Activated CD4-positive, alpha-beta memory T cell treated with anti-CD3 and anti-CD28 coated beads, Interleukin-2, amount 10 ng/mL, durations not matched to agents 7 days and 5 days (primary cell): ENCODE results near the gene IL15RA. TPM values are rescaled to one million over a fixed set of nuclear protein-coding genes. Genes with fewer than 3 reads are reported as not detected.

Source experiments
- CTCF ChIA-PET: fragments of 350-600 bp; sonication (Branson Sonifier 250); formaldehyde crosslinking; loops from one replicate; lab custom pipeline; 2021; ENCODE audit warnings: antibody characterized with exemption, inconsistent platforms; lab: Charles Lee
- POLR2A ChIA-PET: fragments of 350-600 bp; sonication (Branson Sonifier 250); formaldehyde crosslinking; loops from one replicate; lab custom pipeline; 2021; ENCODE audit warnings: antibody characterized with exemption; lab: Charles Lee
- DNase-seq: peaks from one replicate; pipeline ENCODE4 v3.0.0-alpha.2; 2020
- H3K27ac Mint-ChIP-seq: one replicate; pipeline ENCODE4 v1.8.0; 2021; ENCODE audit warnings: mild to moderate bottlenecking, mixed read lengths
- H3K27me3 Mint-ChIP-seq: one replicate; pipeline ENCODE4 v1.8.0; 2021; ENCODE audit warnings: mixed read lengths
- H3K36me3 Mint-ChIP-seq: one replicate; pipeline ENCODE4 v1.8.0; 2021; ENCODE audit warnings: low read depth, mixed read lengths
- H3K4me1 Mint-ChIP-seq: one replicate; pipeline ENCODE4 v1.8.0; 2021; ENCODE audit warnings: mixed read lengths
- H3K4me3 Mint-ChIP-seq: one replicate; pipeline ENCODE4 v1.8.0; 2021; ENCODE audit warnings: mild to moderate bottlenecking, mixed read lengths
- H3K9me3 Mint-ChIP-seq: one replicate; pipeline ENCODE4 v1.8.0; 2021; ENCODE audit warnings: mixed read lengths
- total RNA-seq, 2 experiments: library from RNA; stranded (reverse); gene quantifications; one replicate each; pipeline ENCODE4 v1.2.3, GENCODE V29; 2021

Gene IL15RA
- total RNA-seq, 2 experiments from 2014 or later = 22.1 to 24.5 TPM

DNA sequence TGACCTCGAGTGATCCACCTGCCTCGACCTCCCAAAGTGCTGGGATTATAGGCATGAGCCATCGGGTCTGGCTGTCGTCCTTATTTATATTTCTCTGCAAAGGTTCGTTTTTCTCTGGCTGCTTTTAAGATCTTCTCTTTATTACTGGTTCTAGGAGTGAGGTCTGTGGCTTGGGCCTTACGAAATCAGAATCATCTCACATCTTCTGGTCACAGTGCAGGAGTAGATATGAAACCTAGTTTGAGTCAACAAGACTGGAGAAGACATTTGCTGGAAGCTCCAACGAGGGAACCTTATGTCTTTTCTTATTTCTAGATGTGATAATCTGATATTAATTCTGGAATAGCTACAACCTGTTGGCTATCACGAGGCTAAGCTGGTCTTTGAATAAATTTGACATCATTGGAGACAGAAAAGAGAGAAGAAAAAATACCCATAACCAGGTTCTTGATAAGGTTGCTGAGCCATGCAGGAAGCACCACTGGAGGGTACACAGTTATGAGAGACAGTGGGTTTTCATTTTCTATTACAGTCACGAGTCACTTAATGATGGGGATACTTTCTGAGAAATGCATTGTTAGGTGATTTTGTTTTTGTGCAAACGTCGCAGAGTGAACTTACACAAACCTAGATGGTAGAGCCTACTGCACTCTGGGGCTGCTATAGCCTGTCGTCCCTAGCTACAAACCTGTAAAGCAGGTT is 25.6 kb upstream of the IL15RA start:
- ChIA-PET POLR2A (interaction anchor here (1.0 to 2.0 kb wide), 4 partner anchors 8 to 35 kb away, joined by 3 to 7 read pairs (median 4); partner anchors contain the start of gene IL15RA), CTCF (interaction anchor here (0.7 to 1.3 kb wide), 2 partner anchors 11 to 28 kb away, joined by 3 read pairs; no protein-coding TSS in a partner anchor)
- peaks cover 7% of the 10 kb centered on the region for H3K27me3 Mint-ChIP-seq
- H3K4me1 Mint-ChIP-seq = peaks cover 53% of the 10 kb centered on the region
- DNase-seq = peak; percentile 42
- no peak overlapping the region for H3K4me3 Mint-ChIP-seq
- peaks cover 14% of the 10 kb centered on the region for H3K9me3 Mint-ChIP-seq
- H3K27ac Mint-ChIP-seq = peak overlapping the region; percentile 80
- peaks cover 15% of the 10 kb centered on the region for H3K36me3 Mint-ChIP-seq

DNA sequence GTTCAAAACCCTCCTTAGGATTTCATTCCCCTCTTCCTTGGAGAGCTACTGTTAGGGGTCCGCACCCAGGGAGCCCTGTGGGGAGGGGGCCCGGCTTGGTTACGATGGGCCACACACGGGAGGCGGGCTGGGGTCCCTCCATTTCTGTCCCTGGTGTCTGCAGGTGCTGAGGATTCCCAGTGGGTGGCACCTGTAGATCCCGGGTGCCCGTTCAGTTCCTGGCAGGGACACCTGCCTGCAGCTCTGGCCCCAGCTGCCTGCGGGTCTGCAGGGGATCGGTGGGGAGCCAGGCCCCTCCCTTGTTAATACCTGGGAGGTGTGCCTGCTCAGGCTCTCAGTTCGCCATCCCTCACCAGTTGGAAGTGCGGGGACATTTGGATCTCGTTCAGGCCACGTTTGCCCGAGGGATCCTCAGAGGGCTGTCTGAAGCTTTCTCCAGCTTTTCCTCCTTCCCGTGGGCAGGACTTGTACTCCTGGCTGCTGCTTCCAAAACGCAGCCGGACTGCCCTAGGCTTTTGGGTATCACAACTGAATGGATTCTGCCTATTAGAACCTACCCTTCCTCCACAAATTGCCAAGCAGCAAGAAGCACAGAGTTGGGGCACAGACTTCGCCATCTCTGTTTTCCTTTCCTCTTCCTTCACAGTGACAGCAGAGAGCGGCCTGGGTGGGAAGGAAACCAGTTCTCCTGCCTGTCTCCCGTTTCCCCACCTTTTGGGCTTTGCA is 22.3 kb upstream of the IL15RA start:
- Mint-ChIP-seq H3K4me3 (no peak overlapping the region), H3K27ac (no peak overlapping the region), H3K9me3 (peaks cover 4% of the 10 kb centered on the region), H3K36me3 (no peaks in the 10 kb centered on the region), H3K27me3 (peaks cover 26% of the 10 kb centered on the region), H3K4me1 (peaks cover 44% of the 10 kb centered on the region)
- POLR2A ChIA-PET = interaction anchor here (0.6 kb wide), 1 partner anchor 1239 kb away, joined by 3 read pairs; no protein-coding TSS in a partner anchor
- DNase-seq = peak; percentile 6
- CTCF ChIA-PET = no interaction called here

DNA sequence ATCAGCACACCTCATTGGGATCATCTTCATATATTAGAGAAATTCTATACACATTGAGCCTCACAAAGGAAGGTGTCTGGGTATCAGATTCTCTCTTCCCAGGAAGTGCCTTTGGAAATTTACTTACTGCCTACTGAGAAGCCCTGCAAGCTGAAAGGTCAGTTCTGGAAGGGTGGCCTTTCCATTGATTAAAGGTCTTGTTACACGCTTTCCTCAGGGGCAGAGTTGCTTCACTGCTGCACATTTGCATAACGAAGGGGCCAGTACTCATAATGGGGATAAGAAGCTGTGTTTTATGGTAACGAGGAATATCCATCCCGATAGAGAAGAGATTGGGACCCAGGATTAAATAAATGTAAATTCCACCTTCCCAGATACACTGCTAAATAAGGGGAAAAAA is 19.4 kb upstream of the IL15RA start:
- ChIA-PET POLR2A (interaction anchor here (1.1 kb wide), 1 partner anchor 20 kb away, joined by 4 read pairs; the partner anchor contains the start of gene IL15RA), CTCF (no interaction called here)
- H3K4me1 Mint-ChIP-seq = peaks cover 15% of the 10 kb centered on the region
- H3K4me3 Mint-ChIP-seq = no peak overlapping the region
- H3K9me3 Mint-ChIP-seq = peaks cover 14% of the 10 kb centered on the region
- H3K27ac Mint-ChIP-seq = no peak overlapping the region
- H3K36me3 Mint-ChIP-seq = peaks cover 9% of the 10 kb centered on the region
- peaks cover 40% of the 10 kb centered on the region for H3K27me3 Mint-ChIP-seq
- DNase-seq = no peak

- peaks cover 22% of the 10 kb centered on the region for H3K9me3 Mint-ChIP-seq
- no peak for DNase-seq
- peaks cover 29% of the 10 kb centered on the region for H3K27me3 Mint-ChIP-seq
- ChIA-PET CTCF (no interaction called here), POLR2A (no interaction called here)
- peaks cover 19% of the 10 kb centered on the region for H3K36me3 Mint-ChIP-seq
- peaks cover 12% of the 10 kb centered on the region for H3K4me1 Mint-ChIP-seq
- H3K27ac Mint-ChIP-seq = no peak overlapping the region
- no peak overlapping the region for H3K4me3 Mint-ChIP-seq
Measured at GRCh38 chr10:5992398-5992797, 15.1 kb upstream of the IL15RA start.

GRCh38 chr10:5991708-5992107 is 14.4 kb upstream of the IL15RA start:
- Mint-ChIP-seq H3K27ac (no peak overlapping the region), H3K9me3 (peaks cover 22% of the 10 kb centered on the region), H3K4me3 (no peak overlapping the region), H3K4me1 (peaks cover 12% of the 10 kb centered on the region), H3K27me3 (peaks cover 24% of the 10 kb centered on the region), H3K36me3 (peaks cover 19% of the 10 kb centered on the region)
- DNase-seq = no peak
- ChIA-PET POLR2A (no interaction called here), CTCF (no interaction called here)

- Mint-ChIP-seq H3K27me3 (peaks cover 15% of the 10 kb centered on the region), H3K27ac (no peak overlapping the region), H3K4me1 (peaks cover 16% of the 10 kb centered on the region), H3K4me3 (no peak overlapping the region), H3K9me3 (peaks cover 18% of the 10 kb centered on the region), H3K36me3 (peaks cover 19% of the 10 kb centered on the region)
- ChIA-PET CTCF (no interaction called here), POLR2A (interaction anchor here (2.6 kb wide), 1 partner anchor 12 kb away, joined by 6 read pairs; the partner anchor contains the start of gene IL15RA)
- DNase-seq = no peak
Measured at GRCh38 chr10:5989756-5990155, 12.4 kb upstream of the IL15RA start.

GRCh38 chr10:5988336-5988920 is 11.1 kb upstream of the IL15RA start:
- Mint-ChIP-seq H3K27me3 (peaks cover 15% of the 10 kb centered on the region), H3K36me3 (peaks cover 19% of the 10 kb centered on the region), H3K4me3 (no peak overlapping the region), H3K9me3 (peaks cover 15% of the 10 kb centered on the region), H3K27ac (no peak overlapping the region), H3K4me1 (peaks cover 16% of the 10 kb centered on the region)
- ChIA-PET POLR2A (interaction anchor here (1.2 to 2.6 kb wide), 3 partner anchors 11 to 35 kb away, joined by 4 to 6 read pairs (median 5); partner anchors contain the start of gene IL15RA), CTCF (interaction anchor here (1.2 kb wide), 1 partner anchor 10 kb away, joined by 4 read pairs; no protein-coding TSS in a partner anchor)
- DNase-seq = peak; percentile 6

DNA sequence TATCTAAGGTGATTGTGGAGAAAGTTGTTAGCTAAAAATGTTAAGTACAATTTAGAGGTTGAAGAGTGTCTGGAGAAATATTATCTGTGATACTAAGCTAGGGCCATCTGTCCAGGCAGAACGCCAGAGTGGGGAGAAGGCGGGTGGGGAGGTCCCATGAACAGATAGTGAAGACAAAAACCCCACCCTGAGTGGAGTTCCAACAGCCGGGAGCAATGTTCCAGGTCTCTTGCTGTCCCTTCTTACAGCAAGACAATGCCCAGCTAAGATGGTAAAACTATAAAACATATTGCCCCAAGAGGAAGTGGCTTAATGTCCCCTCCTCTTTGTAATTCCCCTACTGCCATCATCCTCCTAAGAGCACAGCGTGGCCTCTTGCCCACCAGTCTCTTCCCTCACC is 10.4 kb upstream of the IL15RA start:
- Mint-ChIP-seq H3K36me3 (peaks cover 17% of the 10 kb centered on the region), H3K27ac (no peak overlapping the region), H3K4me3 (no peak overlapping the region), H3K27me3 (peaks cover 13% of the 10 kb centered on the region), H3K9me3 (peaks cover 15% of the 10 kb centered on the region), H3K4me1 (peaks cover 16% of the 10 kb centered on the region)
- ChIA-PET POLR2A (interaction anchor here (1.2 to 2.6 kb wide), 3 partner anchors 10 to 34 kb away, joined by 4 to 6 read pairs (median 5); partner anchors contain the start of gene IL15RA), CTCF (interaction anchor here (1.2 kb wide), 1 partner anchor 9 kb away, joined by 4 read pairs; no protein-coding TSS in a partner anchor)
- peak; percentile 7 for DNase-seq

DNA sequence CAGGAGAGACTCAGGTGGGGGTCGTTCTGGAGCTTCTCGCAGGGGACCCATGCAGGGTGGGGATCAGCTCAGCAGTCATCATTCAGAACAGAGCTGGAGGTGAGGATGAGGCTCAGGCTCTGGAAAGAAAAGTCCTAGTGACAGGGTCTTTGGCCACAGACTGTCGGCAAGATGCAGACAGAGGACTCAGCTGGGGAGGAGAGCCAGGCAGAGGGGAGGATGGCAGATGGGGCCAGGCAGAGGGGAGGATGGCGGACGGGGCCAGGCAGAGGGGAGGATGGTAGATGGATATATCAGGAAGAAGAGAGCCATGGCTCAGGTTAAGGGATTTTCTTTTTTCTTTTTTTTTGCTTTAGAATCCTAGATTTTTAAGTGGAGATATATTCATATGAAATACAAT is 7.7 kb upstream of the IL15RA start:
- Mint-ChIP-seq H3K4me3 (no peak overlapping the region), H3K4me1 (peaks cover 16% of the 10 kb centered on the region), H3K27ac (no peak overlapping the region), H3K36me3 (peaks cover under 1% of the 10 kb centered on the region), H3K27me3 (peaks cover 5% of the 10 kb centered on the region), H3K9me3 (no peaks in the 10 kb centered on the region)
- CTCF ChIA-PET = no interaction called here
- peak; percentile 1 for DNase-seq
- POLR2A ChIA-PET = no interaction called here

DNA sequence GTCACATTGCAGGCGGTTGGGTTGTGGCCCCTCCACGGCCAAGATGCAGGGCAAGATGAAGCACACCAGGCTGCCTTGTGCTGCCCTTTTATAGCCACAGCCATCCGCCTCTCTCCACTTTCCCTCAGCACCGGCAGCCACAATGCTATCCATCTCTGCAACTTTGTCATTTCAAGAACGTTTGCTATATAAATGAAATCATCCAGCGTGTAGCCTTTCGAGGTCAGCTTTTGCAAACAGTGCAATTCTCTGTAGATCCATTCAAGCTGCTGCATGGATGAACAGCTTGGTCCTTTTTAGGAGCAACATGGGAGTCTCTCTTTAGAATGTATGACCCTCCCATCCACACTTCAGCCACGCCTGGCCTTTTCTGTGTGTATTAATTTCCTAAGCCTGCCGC is 6.4 kb upstream of the IL15RA start:
- no peaks in the 10 kb centered on the region for H3K9me3 Mint-ChIP-seq
- H3K36me3 Mint-ChIP-seq = no peaks in the 10 kb centered on the region
- peaks cover 5% of the 10 kb centered on the region for H3K27me3 Mint-ChIP-seq
- DNase-seq = peak; percentile 6
- ChIA-PET POLR2A (no interaction called here), CTCF (no interaction called here)
- peaks cover 16% of the 10 kb centered on the region for H3K4me1 Mint-ChIP-seq
- no peak overlapping the region for H3K27ac Mint-ChIP-seq
- no peak overlapping the region for H3K4me3 Mint-ChIP-seq

- POLR2A ChIA-PET = no interaction called here
- Mint-ChIP-seq H3K4me1 (peaks cover 7% of the 10 kb centered on the region), H3K36me3 (no peaks in the 10 kb centered on the region), H3K4me3 (no peak overlapping the region), H3K27me3 (peaks cover 5% of the 10 kb centered on the region), H3K9me3 (no peaks in the 10 kb centered on the region), H3K27ac (no peak overlapping the region)
- no peak for DNase-seq
- CTCF ChIA-PET = no interaction called here
Measured at GRCh38 chr10:5981529-5981928, 4.2 kb upstream of the IL15RA start.

DNA sequence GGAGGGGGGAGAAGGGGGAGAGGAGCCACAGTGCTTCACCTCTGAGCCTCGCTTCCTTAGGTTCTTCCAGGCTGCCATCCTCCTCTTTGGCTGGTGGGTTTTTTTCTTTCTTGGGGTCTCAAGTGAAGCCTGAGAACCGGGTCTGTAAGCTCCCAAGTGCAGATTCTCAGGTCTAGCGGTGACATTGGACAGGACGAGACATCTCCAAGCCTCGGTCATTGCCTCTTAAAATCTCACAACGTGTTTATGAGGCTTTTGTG is 817 bp upstream of the IL15RA start:
- H3K36me3 Mint-ChIP-seq = peaks cover 7% of the 10 kb centered on the region
- H3K4me3 Mint-ChIP-seq = peak overlapping the region; percentile 91
- H3K4me1 Mint-ChIP-seq = peaks cover 26% of the 10 kb centered on the region
- ChIA-PET POLR2A (interaction anchor here (0.8 to 4.0 kb wide), 7 partner anchors 11 to 168 kb away, joined by 3 to 31 read pairs (median 6); partner anchors contain the start of genes ANKRD16, FBH1 and GDI2), CTCF (interaction anchor here (0.7 to 3.4 kb wide), 7 partner anchors 10 to 191 kb away, joined by 3 to 15 read pairs (median 4); no protein-coding TSS in a partner anchor)
- no peaks in the 10 kb centered on the region for H3K9me3 Mint-ChIP-seq
- DNase-seq = no peak
- H3K27me3 Mint-ChIP-seq = no peaks in the 10 kb centered on the region
- peak overlapping the region; percentile 92 for H3K27ac Mint-ChIP-seq
